Smooth muscle cell of bladder (primary cell): ENCODE measurements around the gene SOCS1. TPM values are rescaled to one million over a fixed set of nuclear protein-coding genes. Genes with fewer than 3 reads are reported as not detected.

ENCODE experiments used
- total RNA-seq: library from RNA; depleted of rRNA; stranded (reverse); fragments of >200 nt; gene quantifications from 2 replicates; pipeline ENCODE4 v1.2.3, GENCODE V29; 2014

The SOCS1 gene
- total RNA-seq, result 2.4 and 3.1 TPM in 2 replicates

GRCh38 chr16:11255737-11256660, at the start of gene SOCS1:
Gene SOCS1 (minus strand): TSS chr16:11256204. CDS start chr16:11255478, 726 bp downstream.

DNA sequence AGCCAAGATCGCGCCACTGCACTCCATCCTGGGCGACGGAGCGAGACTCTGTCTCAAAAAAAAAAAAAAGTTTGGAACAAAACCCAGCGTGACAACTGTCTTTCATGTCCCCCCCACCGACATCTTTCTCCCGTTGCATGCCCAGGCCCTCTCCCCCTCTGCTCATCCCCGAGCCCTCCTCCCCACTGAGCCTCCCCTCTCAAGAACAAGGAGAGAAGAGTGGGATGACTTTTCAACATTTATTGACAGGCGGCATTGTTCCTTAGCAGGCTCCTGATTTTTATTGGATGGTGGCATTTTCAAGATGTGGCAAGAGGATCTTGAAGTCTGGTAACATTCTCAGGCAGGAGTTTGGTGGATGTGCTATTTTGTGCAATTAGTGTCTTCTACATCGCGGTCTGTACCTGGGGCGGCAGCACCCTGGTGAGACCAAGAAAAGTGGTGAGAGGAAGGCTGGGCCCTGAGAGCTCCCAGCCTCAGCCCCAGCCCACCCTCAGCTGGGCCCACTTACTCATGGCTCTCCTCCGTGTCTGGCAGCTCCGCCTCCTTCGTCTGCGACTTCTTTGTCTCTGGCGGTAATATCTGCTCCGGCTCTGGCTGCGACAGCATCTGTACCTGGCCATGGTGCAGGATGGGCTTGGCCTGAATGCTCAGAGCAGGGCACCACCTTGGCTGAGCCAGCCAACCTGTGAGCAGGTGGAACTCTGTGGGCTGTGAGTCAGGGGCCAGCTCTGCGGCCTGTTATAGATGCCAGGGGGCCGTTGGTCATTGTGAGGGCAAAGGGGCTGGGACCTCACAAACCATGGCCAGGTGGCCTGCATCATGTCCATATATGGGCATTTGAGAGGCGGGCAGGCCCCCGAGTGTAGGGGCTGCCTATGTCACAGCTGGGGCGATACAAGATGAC, 24.9 kb upstream of the SOCS1 start, which contains the start of gene PRM1:
TSS of gene PRM1 (minus strand) at position 715 of the 907 bp plus-strand sequence. CDS start at position 623, 92 bp downstream.

GRCh38 chr16:11276143-11276895, 20.3 kb upstream of the SOCS1 start, which contains the start of gene PRM2:
Gene PRM2 (minus strand): TSS chr16:11276480. CDS start chr16:11276370, 110 bp downstream.

GRCh38 chr16:11272921-11273720, 17.1 kb upstream of the SOCS1 start, which contains the start of gene PRM3:
Gene PRM3 (minus strand): TSS chr16:11273629. CDS start chr16:11273595, 34 bp downstream.

GRCh38 chr16:11268921-11269375, 12.9 kb upstream of the SOCS1 start, which contains the start of gene TNP2:
Gene TNP2 (minus strand): TSS chr16:11269325. CDS start chr16:11269262, 63 bp downstream.

Other genes starting within 250 kb of the SOCS1 start
- gene TNP2, start 13.1 kb upstream of the SOCS1 start, total RNA-seq, result not detected in 2 replicates
- not detected in 2 replicates for gene PRM3, start 17.4 kb upstream of the SOCS1 start, total RNA-seq
- gene PRM2, start 20.3 kb upstream of the SOCS1 start, total RNA-seq, result not detected in 2 replicates
- not detected in 2 replicates for gene PRM1, start 25.1 kb upstream of the SOCS1 start, total RNA-seq
- gene RMI2, start 89.3 kb upstream of the SOCS1 start, total RNA-seq, result 1.4 and 1.5 TPM in 2 replicates